ENCODE data around the gene IGLON5.

The IGLON5 gene

GRCh38 chr19:51318687-51319648, 7.5 kb downstream of the IGLON5 start:
- no peak for DNase-seq

- no peak for DNase-seq
These were observed 8.3 kb downstream of the IGLON5 start for GRCh38 chr19:51319649-51320279.

- no peak for DNase-seq
These were observed 8.8 kb downstream of the IGLON5 start for GRCh38 chr19:51320280-51320657.

- no peak for DNase-seq
These were observed 10.4 kb downstream of the IGLON5 start for GRCh38 chr19:51321799-51322198.

- no peak for DNase-seq
These were observed 12.2 kb downstream of the IGLON5 start for GRCh38 chr19:51323481-51324166.

- DNase-seq, result no peak
These were observed 12.7 kb downstream of the IGLON5 start for GRCh38 chr19:51324167-51324481.

GRCh38 chr19:51325161-51325976, 13.9 kb downstream of the IGLON5 start:
- no peak for DNase-seq

GRCh38 chr19:51326216-51327065, 15.0 kb downstream of the IGLON5 start:
- no peak for DNase-seq

GRCh38 chr19:51327066-51328001, 15.9 kb downstream of the IGLON5 start:
- DNase-seq, result no peak

- no peak for DNase-seq
These were observed 18.0 kb downstream of the IGLON5 start for GRCh38 chr19:51329411-51329810.

- no peak for DNase-seq
These were observed 18.9 kb downstream of the IGLON5 start for GRCh38 chr19:51330366-51330765.

GRCh38 chr19:51331193-51331592, 19.7 kb downstream of the IGLON5 start:
- DNase-seq, result no peak

- DNase-seq, result no peak
These were observed 20.3 kb downstream of the IGLON5 start for GRCh38 chr19:51331716-51332115.

- DNase-seq, result no peak
These were observed 22.5 kb downstream of the IGLON5 start for GRCh38 chr19:51333836-51334460.

GRCh38 chr19:51337141-51337860, 25.9 kb downstream of the IGLON5 start:
- DNase-seq, result no peak

GRCh38 chr19:51337861-51338562, 26.6 kb downstream of the IGLON5 start:
- DNase-seq, result no peak

GRCh38 chr19:51338563-51339312, 27.3 kb downstream of the IGLON5 start:
- DNase-seq, result peak; percentile 72

GRCh38 chr19:51339313-51339686, 27.9 kb downstream of the IGLON5 start:
- DNase-seq, result no peak
